NCI-H1930 (cell line): ENCODE data around the gene CDX4.
"Not testable (repeated sequence)": the region's sequence is repeated elsewhere in the genome, so short reads cannot be mapped to it uniquely, and the experiment has no call there.

Experiments
- DNase-seq, 2 experiments: peaks; one replicate each; lab custom pipeline; 2025; lab: John Stamatoyannopoulos, UW

Gene CDX4

GRCh38 chrX:73446831-73447230, at the start of gene CDX4:
Gene CDX4, plus strand, starts transcription at chrX:73447053. Its CDS starts 201 bp downstream, at chrX:73447254.
- no peak for DNase-seq

GRCh38 chrX:73398185-73398914, 48.5 kb upstream of the CDX4 start:
- DNase-seq, result no peak

- no peak for DNase-seq
Measured at GRCh38 chrX:73400136-73400748, 46.6 kb upstream of the CDX4 start.

GRCh38 chrX:73401591-73402266, 45.1 kb upstream of the CDX4 start:
- no peak for DNase-seq

- no peak for DNase-seq
Measured at GRCh38 chrX:73412930-73413329, 33.9 kb upstream of the CDX4 start.

- no peak for DNase-seq
Measured at GRCh38 chrX:73447311-73447794, 500 bp downstream of the CDX4 start.

GRCh38 chrX:73448379-73448778, 1.5 kb downstream of the CDX4 start:
- no peak for DNase-seq

GRCh38 chrX:73455171-73455570, 8.3 kb downstream of the CDX4 start:
- DNase-seq, result no peak

GRCh38 chrX:73457306-73457705, 10.5 kb downstream of the CDX4 start:
- no peak for DNase-seq

- no peak for DNase-seq
Measured at GRCh38 chrX:73468376-73468775, 21.5 kb downstream of the CDX4 start.

GRCh38 chrX:73478961-73479360, 32.1 kb downstream of the CDX4 start:
- DNase-seq, result peak in 1 of 2 experiments; percentile 9

GRCh38 chrX:73481521-73481920, 34.7 kb downstream of the CDX4 start:
- no peak for DNase-seq

GRCh38 chrX:73490661-73491060, 43.8 kb downstream of the CDX4 start:
- DNase-seq, result no peak

- DNase-seq, result not testable (repeated sequence)
Measured at GRCh38 chrX:73492178-73492577, 45.3 kb downstream of the CDX4 start.
